Hepatocyte (in vitro differentiated cells): ENCODE data around the gene APRT.

ENCODE experiments used
- CTCF ChIP-seq: fragments of 200-600 bp; sonication (generic); IDR thresholded peaks from 2 replicates; pipeline ENCODE4 v1.5.1; 2016; ENCODE audit warnings: antibody characterized with exemption, mild to moderate bottlenecking; ENCODE audit not compliant: poor library complexity
- EZH2 ChIP-seq: fragments of 200-600 bp; sonication (generic); IDR thresholded peaks from 2 replicates; pipeline ENCODE4 v1.6.1; 2016; ENCODE audit warnings: antibody characterized with exemption, mild to moderate bottlenecking, borderline replicate concordance
- EZH2phosphoT487 ChIP-seq: fragments of 200-600 bp; sonication (generic); IDR thresholded peaks from one replicate; pipeline ENCODE4 v1.6.1; 2018; ENCODE audit warnings: antibody characterized with exemption, mild to moderate bottlenecking, low read depth, moderate library complexity; ENCODE audit not compliant: unreplicated experiment, severe bottlenecking

GRCh38 chr16:88775825-88776224 is 35.9 kb downstream of the APRT start:
- TF ChIP-seq CTCF (no peak), EZH2 (no peak), EZH2phosphoT487 (no peak)
